HepG2 (cell line): ENCODE measurements around the gene OR10V1.

Experiments used
- CEBPB ChIP-seq: IDR thresholded peaks from 2 replicates; pipeline ENCODE4 v1.6.1; 2011; ENCODE audit warnings: low read depth, low read length, improper control_type of control experiment, borderline replicate concordance
- CHD4 ChIP-seq: fragments of 200-600 bp; sonication (generic); IDR thresholded peaks from 2 replicates; pipeline ENCODE4 v1.7.0; 2017; ENCODE audit warnings: mild to moderate bottlenecking, low read length, borderline replicate concordance
- ESRRA ChIP-seq: sonication (generic); formaldehyde crosslinking; IDR thresholded peaks from 2 replicates; pipeline ENCODE4 v1.5.1; 2020; ENCODE audit warnings: mild to moderate bottlenecking, low read depth, missing genetic modification reagents
- GTF2F1 ChIP-seq: fragments of 150-350 bp; IDR thresholded peaks from 2 replicates; pipeline ENCODE4 v1.6.1; 2014; ENCODE audit warnings: low read length
- HDAC2 ChIP-seq: sonication (generic); formaldehyde crosslinking; IDR thresholded peaks from 2 replicates; pipeline ENCODE4 v1.4.0; 2020; ENCODE audit warnings: missing genetic modification reagents
- TF ChIP-seq, protein P1 (sequence below): sonication (generic); formaldehyde crosslinking; IDR thresholded peaks from 2 replicates; pipeline ENCODE4 v1.8.1; 2022; ENCODE audit warnings: low read depth, mild to moderate bottlenecking, missing genetic modification reagents
- TF ChIP-seq, protein P2 (sequence below): sonication (generic); formaldehyde crosslinking; IDR thresholded peaks from 2 replicates; pipeline ENCODE4 v1.4.0; 2020; ENCODE audit warnings: missing genetic modification reagents, borderline replicate concordance

DNA sequence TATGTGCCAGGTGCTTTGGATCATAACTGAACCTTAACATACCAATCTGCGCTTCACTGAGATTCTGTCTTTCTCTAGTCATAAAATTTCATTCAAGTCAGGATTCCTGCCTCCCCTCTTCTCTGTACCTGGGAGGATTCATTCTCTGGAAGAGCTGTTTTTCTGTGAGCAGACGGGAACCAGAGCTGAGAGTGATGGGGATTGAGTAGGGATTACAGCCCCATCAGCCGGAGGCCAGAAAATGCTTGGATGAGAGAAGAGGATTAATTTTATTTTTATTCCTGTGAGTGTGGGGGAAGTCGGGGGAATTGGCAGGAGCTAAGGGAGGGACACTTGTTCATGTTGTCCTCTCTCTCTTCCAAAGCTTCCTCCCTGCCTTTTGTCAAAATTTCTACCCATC lies 46.3 kb upstream of the OR10V1 start:
- TF ChIP-seq CHD4 (no peak), GTF2F1 (no peak), ESRRA (CRISPR knock-in tag) (no peak), CEBPB (no peak), HDAC2 (CRISPR knock-in tag) (no peak)
- TF ChIP-seq, protein P1, sequence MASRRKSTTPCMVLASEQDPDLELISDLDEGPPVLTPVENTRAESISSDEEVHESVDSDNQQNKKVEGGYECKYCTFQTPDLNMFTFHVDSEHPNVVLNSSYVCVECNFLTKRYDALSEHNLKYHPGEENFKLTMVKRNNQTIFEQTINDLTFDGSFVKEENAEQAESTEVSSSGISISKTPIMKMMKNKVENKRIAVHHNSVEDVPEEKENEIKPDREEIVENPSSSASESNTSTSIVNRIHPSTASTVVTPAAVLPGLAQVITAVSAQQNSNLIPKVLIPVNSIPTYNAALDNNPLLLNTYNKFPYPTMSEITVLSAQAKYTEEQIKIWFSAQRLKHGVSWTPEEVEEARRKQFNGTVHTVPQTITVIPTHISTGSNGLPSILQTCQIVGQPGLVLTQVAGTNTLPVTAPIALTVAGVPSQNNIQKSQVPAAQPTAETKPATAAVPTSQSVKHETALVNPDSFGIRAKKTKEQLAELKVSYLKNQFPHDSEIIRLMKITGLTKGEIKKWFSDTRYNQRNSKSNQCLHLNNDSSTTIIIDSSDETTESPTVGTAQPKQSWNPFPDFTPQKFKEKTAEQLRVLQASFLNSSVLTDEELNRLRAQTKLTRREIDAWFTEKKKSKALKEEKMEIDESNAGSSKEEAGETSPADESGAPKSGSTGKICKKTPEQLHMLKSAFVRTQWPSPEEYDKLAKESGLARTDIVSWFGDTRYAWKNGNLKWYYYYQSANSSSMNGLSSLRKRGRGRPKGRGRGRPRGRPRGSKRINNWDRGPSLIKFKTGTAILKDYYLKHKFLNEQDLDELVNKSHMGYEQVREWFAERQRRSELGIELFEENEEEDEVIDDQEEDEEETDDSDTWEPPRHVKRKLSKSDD (CRISPR knock-in tag) = no peak
- TF ChIP-seq, protein P2, sequence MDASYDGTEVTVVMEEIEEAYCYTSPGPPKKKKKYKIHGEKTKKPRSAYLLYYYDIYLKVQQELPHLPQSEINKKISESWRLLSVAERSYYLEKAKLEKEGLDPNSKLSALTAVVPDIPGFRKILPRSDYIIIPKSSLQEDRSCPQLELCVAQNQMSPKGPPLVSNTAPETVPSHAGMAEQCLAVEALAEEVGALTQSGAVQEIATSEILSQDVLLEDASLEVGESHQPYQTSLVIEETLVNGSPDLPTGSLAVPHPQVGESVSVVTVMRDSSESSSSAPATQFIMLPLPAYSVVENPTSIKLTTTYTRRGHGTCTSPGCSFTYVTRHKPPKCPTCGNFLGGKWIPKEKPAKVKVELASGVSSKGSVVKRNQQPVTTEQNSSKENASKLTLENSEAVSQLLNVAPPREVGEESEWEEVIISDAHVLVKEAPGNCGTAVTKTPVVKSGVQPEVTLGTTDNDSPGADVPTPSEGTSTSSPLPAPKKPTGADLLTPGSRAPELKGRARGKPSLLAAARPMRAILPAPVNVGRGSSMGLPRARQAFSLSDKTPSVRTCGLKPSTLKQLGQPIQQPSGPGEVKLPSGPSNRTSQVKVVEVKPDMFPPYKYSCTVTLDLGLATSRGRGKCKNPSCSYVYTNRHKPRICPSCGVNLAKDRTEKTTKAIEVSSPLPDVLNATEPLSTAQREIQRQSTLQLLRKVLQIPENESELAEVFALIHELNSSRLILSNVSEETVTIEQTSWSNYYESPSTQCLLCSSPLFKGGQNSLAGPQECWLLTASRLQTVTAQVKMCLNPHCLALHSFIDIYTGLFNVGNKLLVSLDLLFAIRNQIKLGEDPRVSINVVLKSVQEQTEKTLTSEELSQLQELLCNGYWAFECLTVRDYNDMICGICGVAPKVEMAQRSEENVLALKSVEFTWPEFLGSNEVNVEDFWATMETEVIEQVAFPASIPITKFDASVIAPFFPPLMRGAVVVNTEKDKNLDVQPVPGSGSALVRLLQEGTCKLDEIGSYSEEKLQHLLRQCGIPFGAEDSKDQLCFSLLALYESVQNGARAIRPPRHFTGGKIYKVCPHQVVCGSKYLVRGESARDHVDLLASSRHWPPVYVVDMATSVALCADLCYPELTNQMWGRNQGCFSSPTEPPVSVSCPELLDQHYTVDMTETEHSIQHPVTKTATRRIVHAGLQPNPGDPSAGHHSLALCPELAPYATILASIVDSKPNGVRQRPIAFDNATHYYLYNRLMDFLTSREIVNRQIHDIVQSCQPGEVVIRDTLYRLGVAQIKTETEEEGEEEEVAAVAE (CRISPR knock-in tag) = no peak
